CD4-positive, CD25-positive, alpha-beta regulatory T cell (primary cell): ENCODE measurements around the gene HARBI1. TPM values are rescaled to one million over a fixed set of nuclear protein-coding genes. Genes with fewer than 3 reads are reported as not detected.
A peak's percentile ranks its signal among the peaks of the same experiment; 100 is the strongest.

Source experiments
- ATAC-seq, 2 donors: fragments of 150-1000 bp; cut with Tn5 transposase; one replicate each; pipeline ENCODE4 v1.10.0; 2021; ENCODE audit warnings: low read depth in 2 of 2, moderate number of reproducible peaks in 2 of 2, moderate library complexity in 1 of 2
- DNase-seq, 3 donors: peaks; one replicate each; pipeline versions ENCODE4 v3.0.0 to v3.0.0-alpha.2; 2012 to 2022; ENCODE audit warnings: mixed read lengths in 1 of 3
- H3K27ac ChIP-seq: one replicate; pipeline ENCODE4 v1.7.0; 2013; ENCODE audit warnings: mild to moderate bottlenecking, low read length; ENCODE audit not compliant: insufficient read depth, poor library complexity, severe bottlenecking
- H3K27me3 ChIP-seq: one replicate; pipeline ENCODE4 v1.7.0; 2013; ENCODE audit warnings: low read length; ENCODE audit not compliant: control insufficient read depth, insufficient read depth
- H3K36me3 ChIP-seq: one replicate; pipeline ENCODE4 v1.7.0; 2013; ENCODE audit warnings: mild to moderate bottlenecking, low read length, moderate library complexity; ENCODE audit not compliant: control insufficient read depth, insufficient read depth
- H3K4me1 ChIP-seq: 2 replicates; pipeline ENCODE4 v1.7.0; 2013; ENCODE audit warnings: mild to moderate bottlenecking, low read length; ENCODE audit not compliant: insufficient read depth, control insufficient read depth, poor library complexity, severe bottlenecking
- H3K4me3 ChIP-seq: one replicate; pipeline ENCODE4 v1.7.0; 2013; ENCODE audit warnings: low read depth, mild to moderate bottlenecking, low read length, moderate library complexity
- H3K9me3 ChIP-seq, 2 experiments: 1 replicate in 1 of 2; 2 replicates in 1 of 2; pipeline ENCODE4 v1.7.0; 2013; ENCODE audit warnings: low read length in 2 of 2, mild to moderate bottlenecking in 1 of 2, moderate library complexity in 1 of 2; ENCODE audit not compliant: control insufficient read depth in 2 of 2
- H3K27ac Mint-ChIP-seq, 3 donors: one replicate each; pipeline ENCODE4 v1.8.0; 2020 to 2022; ENCODE audit warnings: mild to moderate bottlenecking in 3 of 3, mixed read lengths in 3 of 3, moderate library complexity in 2 of 3
- H3K27me3 Mint-ChIP-seq: one replicate; pipeline ENCODE4 v1.8.0; 2022; ENCODE audit warnings: mild to moderate bottlenecking, mixed read lengths
- H3K36me3 Mint-ChIP-seq: one replicate; pipeline ENCODE4 v1.8.0; 2020; ENCODE audit warnings: mixed read lengths
- H3K4me1 Mint-ChIP-seq, 4 donors: one replicate each; pipeline ENCODE4 v1.8.0; 2020 to 2022; ENCODE audit warnings: mixed read lengths in 4 of 4, mild to moderate bottlenecking in 1 of 4
- H3K4me3 Mint-ChIP-seq, 4 donors: one replicate each; pipeline ENCODE4 v1.8.0; 2020 to 2022; ENCODE audit warnings: mild to moderate bottlenecking in 4 of 4, mixed read lengths in 4 of 4, moderate library complexity in 3 of 4
- H3K9me3 Mint-ChIP-seq, 7 donors: one replicate each; pipeline ENCODE4 v1.8.0; 2020 to 2022; ENCODE audit warnings: mixed read lengths in 7 of 7, mild to moderate bottlenecking in 3 of 7, moderate library complexity in 2 of 7
- polyA plus RNA-seq, 4 donors: library from polyadenylated mRNA; unstranded; fragments of 300-500 nt; fragmentation: Illumina TruSeq; gene quantifications; one replicate each; pipeline ENCODE4 v1.2.3, GENCODE V29; 2021
- total RNA-seq: library from RNA; stranded (reverse); gene quantifications from one replicate; pipeline ENCODE4 v1.2.3, GENCODE V29; 2022

HARBI1 gene
- total and polyA plus RNA-seq, 5 donors from 2014 or later: 8.4 to 19.2 (median 10.2) TPM

GRCh38 chr11:46612326-46612725, 4.7 kb downstream of the HARBI1 start:
- Mint-ChIP-seq H3K4me1 (peaks cover 12 to 40% (median 23%) of the 10 kb centered on the region in 4 donors), H3K27me3 (peaks cover 2% of the 10 kb centered on the region), H3K4me3 (peak overlapping the region in 2 of 4 donors; percentile 77 to 90), H3K9me3 (no peaks in the 10 kb centered on the region), H3K27ac (no peak overlapping the region), H3K36me3 (no peaks in the 10 kb centered on the region)
- Histone ChIP-seq H3K36me3 (no peaks in the 10 kb centered on the region), H3K27ac (peak overlapping the region; percentile 53), H3K9me3 (no peaks in the 10 kb centered on the region), H3K27me3 (no peaks in the 10 kb centered on the region), H3K4me1 (peaks cover 32% of the 10 kb centered on the region), H3K4me3 (peak overlapping the region; percentile 65)
- ATAC-seq: no peak
- DNase-seq: no peak

- ATAC-seq: peak; percentile 71 to 76
- H3K27ac ChIP-seq: peak overlapping the region; percentile 53
- peaks cover 32% of the 10 kb centered on the region for H3K4me1 ChIP-seq
- no peaks in the 10 kb centered on the region for H3K27me3 Mint-ChIP-seq
- H3K9me3 ChIP-seq: no peaks in the 10 kb centered on the region
- H3K27me3 ChIP-seq: no peaks in the 10 kb centered on the region
- peak overlapping the region; percentile 65 for H3K4me3 ChIP-seq
- H3K4me1 Mint-ChIP-seq: peaks cover 11 to 35% (median 21%) of the 10 kb centered on the region in 4 donors
- H3K36me3 Mint-ChIP-seq: no peaks in the 10 kb centered on the region
- peak in 2 of 3 donors; percentile 11 to 55 for DNase-seq
- peak overlapping the region in 3 of 4 donors; percentile 1 to 90 (median 77) for H3K4me3 Mint-ChIP-seq
- H3K36me3 ChIP-seq: no peaks in the 10 kb centered on the region
- H3K27ac Mint-ChIP-seq: peak overlapping the region in 1 of 3 donors; percentile 11
- H3K9me3 Mint-ChIP-seq: no peaks in the 10 kb centered on the region
Observed at GRCh38 chr11:46611526-46612304, 5.3 kb downstream of the HARBI1 start.

- Histone ChIP-seq H3K27me3 (no peaks in the 10 kb centered on the region), H3K9me3 (no peaks in the 10 kb centered on the region), H3K36me3 (no peaks in the 10 kb centered on the region), H3K4me3 (no peak overlapping the region), H3K27ac (no peak overlapping the region), H3K4me1 (peaks cover 19% of the 10 kb centered on the region)
- no peak overlapping the region for H3K27ac Mint-ChIP-seq
- H3K4me1 Mint-ChIP-seq: peaks cover 7 to 21% (median 16%) of the 10 kb centered on the region in 4 donors
- no peaks in the 10 kb centered on the region for H3K9me3 Mint-ChIP-seq
- DNase-seq (no peak), ATAC-seq (no peak)
- H3K36me3 Mint-ChIP-seq: no peaks in the 10 kb centered on the region
- H3K4me3 Mint-ChIP-seq: no peak overlapping the region
- no peaks in the 10 kb centered on the region for H3K27me3 Mint-ChIP-seq
Observed at GRCh38 chr11:46609386-46609785, 7.6 kb downstream of the HARBI1 start.

GRCh38 chr11:46607516-46607915, 9.5 kb downstream of the HARBI1 start:
- no peaks in the 10 kb centered on the region for H3K9me3 Mint-ChIP-seq
- no peaks in the 10 kb centered on the region for H3K27me3 Mint-ChIP-seq
- Histone ChIP-seq H3K27me3 (no peaks in the 10 kb centered on the region), H3K27ac (no peak overlapping the region), H3K36me3 (peaks cover 7% of the 10 kb centered on the region), H3K4me1 (peaks cover 11% of the 10 kb centered on the region), H3K4me3 (no peak overlapping the region), H3K9me3 (no peaks in the 10 kb centered on the region)
- peaks cover 7 to 22% (median 13%) of the 10 kb centered on the region in 4 donors for H3K4me1 Mint-ChIP-seq
- DNase-seq (no peak), ATAC-seq (no peak)
- peaks cover 4% of the 10 kb centered on the region for H3K36me3 Mint-ChIP-seq
- H3K27ac Mint-ChIP-seq: no peak overlapping the region
- H3K4me3 Mint-ChIP-seq: no peak overlapping the region

- Mint-ChIP-seq H3K27me3 (no peaks in the 10 kb centered on the region), H3K9me3 (no peaks in the 10 kb centered on the region), H3K4me1 (peaks cover 3 to 10% (median 6%) of the 10 kb centered on the region in 4 donors), H3K36me3 (peaks cover 4% of the 10 kb centered on the region), H3K27ac (peak overlapping the region in 2 of 3 donors; percentile 17 to 45), H3K4me3 (no peak overlapping the region)
- Histone ChIP-seq H3K36me3 (peaks cover 7% of the 10 kb centered on the region), H3K27ac (no peak overlapping the region), H3K27me3 (no peaks in the 10 kb centered on the region), H3K4me1 (no peaks in the 10 kb centered on the region), H3K4me3 (no peak overlapping the region), H3K9me3 (no peaks in the 10 kb centered on the region)
- no peak for DNase-seq
- ATAC-seq: no peak
Observed at GRCh38 chr11:46604796-46605195, 12.2 kb downstream of the HARBI1 start.

- peaks cover 4% of the 10 kb centered on the region for H3K36me3 Mint-ChIP-seq
- ATAC-seq: no peak
- no peak overlapping the region for H3K4me3 ChIP-seq
- no peak overlapping the region for H3K27ac ChIP-seq
- peaks cover 3 to 10% (median 6%) of the 10 kb centered on the region in 4 donors for H3K4me1 Mint-ChIP-seq
- H3K4me1 ChIP-seq: no peaks in the 10 kb centered on the region
- no peaks in the 10 kb centered on the region for H3K27me3 ChIP-seq
- peak overlapping the region in 1 of 3 donors; percentile 32 for H3K27ac Mint-ChIP-seq
- no peaks in the 10 kb centered on the region for H3K9me3 Mint-ChIP-seq
- no peaks in the 10 kb centered on the region for H3K9me3 ChIP-seq
- no peak overlapping the region for H3K4me3 Mint-ChIP-seq
- H3K36me3 ChIP-seq: peaks cover 7% of the 10 kb centered on the region
- H3K27me3 Mint-ChIP-seq: no peaks in the 10 kb centered on the region
- DNase-seq: no peak
Observed at GRCh38 chr11:46603704-46604308, 13.2 kb downstream of the HARBI1 start.

GRCh38 chr11:46601129-46601528, 15.9 kb downstream of the HARBI1 start:
- Mint-ChIP-seq H3K27me3 (no peaks in the 10 kb centered on the region), H3K4me3 (no peak overlapping the region), H3K4me1 (peaks cover 0 to 6% (median 0%) of the 10 kb centered on the region in 4 donors), H3K27ac (peak overlapping the region in 1 of 3 donors; percentile 38), H3K9me3 (no peaks in the 10 kb centered on the region), H3K36me3 (peaks cover 4% of the 10 kb centered on the region)
- DNase-seq (no peak), ATAC-seq (no peak)
- H3K27me3 ChIP-seq: no peaks in the 10 kb centered on the region
- no peaks in the 10 kb centered on the region for H3K9me3 ChIP-seq
- H3K4me3 ChIP-seq: no peak overlapping the region
- no peak overlapping the region for H3K27ac ChIP-seq
- no peaks in the 10 kb centered on the region for H3K4me1 ChIP-seq
- peaks cover 7% of the 10 kb centered on the region for H3K36me3 ChIP-seq
